DMS53 treated with DMSO at 0.1 percent for 48 hours (cell line): Measurements from ENCODE around the gene PREB.
"Not testable (repeated sequence)": the region's sequence is repeated elsewhere in the genome, so short reads cannot be mapped to it uniquely, and the experiment has no call there.

Experiments
- DNase-seq: peaks from one replicate; lab custom pipeline; 2025; ENCODE audit not compliant: unreplicated experiment; lab: John Stamatoyannopoulos, UW

Gene PREB

DNA sequence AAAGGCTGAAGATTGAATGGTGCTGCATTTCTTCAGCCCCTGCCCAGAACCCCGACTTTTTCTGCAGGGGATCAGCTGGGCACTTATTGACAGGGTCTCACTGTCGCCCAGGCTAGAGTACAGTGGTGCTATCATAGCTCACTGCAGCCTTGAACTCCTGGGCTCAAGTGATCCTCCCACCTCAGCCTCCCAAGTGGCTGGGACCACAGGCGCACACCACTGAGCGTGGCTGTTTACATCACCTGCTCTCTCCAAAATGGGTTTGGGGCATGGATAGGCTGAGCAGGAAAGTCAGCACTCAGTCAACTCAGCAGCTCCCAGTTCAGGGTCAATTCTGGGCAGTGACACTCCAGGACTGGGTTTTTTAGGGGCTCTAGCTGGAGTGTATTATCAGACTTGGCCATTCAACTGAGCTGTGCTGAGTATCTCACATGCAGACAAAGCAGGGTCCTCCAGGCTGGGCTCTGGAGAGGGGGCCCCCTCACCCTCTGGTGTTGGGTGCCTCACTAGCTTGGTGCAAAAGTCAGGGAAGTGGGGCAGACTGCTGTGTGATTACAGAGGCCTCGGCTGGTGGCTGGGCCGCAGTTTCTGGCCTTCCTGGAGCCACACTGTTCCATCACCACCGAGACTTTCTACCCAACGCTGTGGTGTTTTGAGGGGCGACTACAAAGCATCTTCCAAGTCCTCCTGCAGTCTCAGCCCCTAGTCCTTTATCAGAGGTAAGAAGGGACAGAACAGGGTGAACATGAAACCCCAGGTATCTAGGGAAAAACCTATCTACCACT, 6.4 kb downstream of the PREB start:
- DNase-seq = no peak

DNA sequence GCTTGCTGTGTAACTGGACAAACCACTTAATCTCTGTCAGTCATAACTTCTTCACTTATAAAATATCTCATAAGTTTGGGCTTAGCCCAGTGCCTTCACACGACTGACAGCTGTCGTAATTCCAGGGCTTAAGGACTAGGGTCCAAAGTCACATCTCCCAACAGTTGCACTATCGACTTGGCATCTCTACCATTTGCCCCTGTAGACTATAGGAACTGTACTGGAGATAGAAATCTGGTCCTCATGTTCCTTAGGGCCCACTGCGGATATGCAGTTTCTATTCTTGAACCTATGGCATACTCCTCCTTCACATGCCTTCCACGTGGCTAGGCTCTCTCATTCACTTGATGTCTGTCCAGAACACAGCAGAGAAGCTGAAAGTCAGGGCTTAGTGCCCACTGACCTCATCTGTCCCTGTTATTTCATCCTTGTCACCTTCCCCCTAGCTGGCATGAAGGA, 8.2 kb downstream of the PREB start:
- no peak for DNase-seq

- DNase-seq = no peak
These were observed 9.3 kb downstream of the PREB start for GRCh38 chr2:27125104-27125503.

GRCh38 chr2:27123302-27124150, 10.9 kb downstream of the PREB start, which contains the start of gene ABHD1:
ABHD1 (plus strand) TSS chr2:27123815; CDS start chr2:27123949, 134 bp downstream.
- DNase-seq = peak; percentile 35

DNA sequence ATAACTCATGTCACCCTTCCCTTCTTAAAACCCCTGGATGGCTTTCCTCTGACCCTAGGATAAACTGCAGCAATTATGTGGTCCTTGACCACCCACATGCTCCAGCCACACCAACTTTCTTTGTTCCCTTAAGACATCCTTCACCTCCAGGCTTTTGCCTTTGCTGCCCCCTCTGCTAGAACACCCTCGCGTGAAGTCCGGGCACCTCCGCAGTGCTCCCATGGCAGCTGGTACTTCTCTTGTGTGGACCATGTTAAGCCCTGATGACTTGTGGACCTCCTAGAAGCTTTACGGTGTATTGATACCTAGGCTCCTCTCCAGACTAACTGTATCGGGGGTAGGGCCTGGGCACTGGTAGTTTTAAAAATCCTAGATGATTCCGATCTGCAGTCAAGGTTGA, 11.6 kb downstream of the PREB start:
- DNase-seq = no peak

DNA sequence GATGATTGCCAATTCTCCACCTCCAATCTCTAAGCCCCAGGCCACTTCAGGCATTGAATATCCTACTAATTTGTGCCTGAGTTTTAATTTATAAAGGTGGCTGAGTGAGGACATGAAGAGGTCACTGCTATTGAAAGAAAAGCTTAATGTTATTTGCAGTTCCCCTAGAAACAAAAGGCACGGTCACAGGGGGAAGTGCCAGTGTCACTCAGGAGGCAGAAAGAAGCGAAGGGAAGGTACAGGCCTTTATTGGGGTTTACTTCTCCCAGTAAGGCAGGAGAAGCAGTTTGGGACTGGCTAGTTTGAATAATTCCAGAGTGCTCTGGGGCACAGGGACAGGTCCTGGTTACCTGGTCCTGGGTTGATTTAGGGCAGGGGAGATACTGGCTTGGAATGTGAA, 12.5 kb downstream of the PREB start:
- DNase-seq = no peak

- DNase-seq = not testable (repeated sequence)
These were observed 15.1 kb downstream of the PREB start for GRCh38 chr2:27119330-27119670.

DNA sequence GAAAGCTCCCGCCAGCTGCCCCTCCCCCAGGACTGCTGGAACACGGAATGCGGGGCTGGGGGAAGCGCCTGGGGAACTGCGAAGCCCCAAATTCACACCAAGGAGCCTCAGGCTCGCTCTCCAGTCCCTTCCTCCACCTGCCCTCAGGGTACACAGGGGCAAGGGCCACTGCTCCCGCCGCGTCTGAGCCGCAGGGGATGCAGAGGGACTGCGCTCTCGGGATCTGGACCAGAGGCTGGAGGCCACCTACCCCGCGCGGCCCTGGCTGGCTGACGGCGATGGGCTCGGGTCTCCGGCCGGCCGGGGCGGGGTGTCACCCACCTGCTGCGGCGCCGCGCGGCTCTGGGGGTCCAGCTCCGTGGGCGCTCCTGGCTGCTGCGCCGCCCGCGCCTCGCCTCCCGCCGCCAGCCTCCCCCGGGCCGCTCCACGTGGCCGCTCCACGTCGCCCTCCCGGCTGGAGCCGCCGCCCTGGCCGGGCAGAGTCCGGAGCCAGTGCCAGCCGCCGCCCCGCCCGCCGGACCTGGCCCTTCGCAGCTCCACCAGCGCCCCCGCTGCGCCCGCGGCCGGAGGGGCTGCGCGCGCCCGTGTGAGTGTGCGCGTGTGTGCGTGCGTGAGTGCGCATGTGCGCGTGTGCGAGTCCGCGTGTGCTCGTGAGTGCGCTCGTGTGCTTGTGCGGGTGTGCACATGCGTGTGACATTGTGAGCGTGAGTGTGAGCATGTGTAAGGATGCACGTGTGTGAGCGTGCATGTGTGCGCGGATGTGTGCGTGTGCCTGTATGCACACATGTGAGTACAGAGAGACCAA, 15.7 kb downstream of the PREB start, which contains the start of gene CGREF1:
Gene CGREF1, minus strand, starts transcription at position 604 of the 805 bp plus-strand sequence. CDS start 14,762 bp downstream, outside the sequence.
- DNase-seq = no peak

- DNase-seq = no peak
These were observed 16.4 kb downstream of the PREB start for GRCh38 chr2:27117995-27118524.

DNA sequence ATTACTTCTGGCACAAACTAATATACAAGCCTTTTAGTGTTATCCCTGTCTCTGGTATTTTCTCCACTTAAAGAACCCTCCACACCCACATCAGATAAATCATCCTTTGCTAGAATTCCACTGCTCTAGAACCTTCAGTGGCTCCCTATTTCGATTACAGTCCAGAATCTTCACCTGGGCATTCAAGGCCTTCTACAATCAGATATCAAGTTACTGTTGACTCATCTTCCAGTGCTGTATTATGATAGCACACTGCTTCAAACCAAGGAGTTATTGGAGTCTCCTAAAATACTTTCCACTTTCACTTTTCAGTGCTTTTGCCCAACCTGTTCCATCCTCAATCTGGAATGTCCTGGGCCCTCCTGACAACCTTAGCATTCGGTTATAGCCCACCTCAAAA, 18.9 kb downstream of the PREB start:
- no peak for DNase-seq

DNA sequence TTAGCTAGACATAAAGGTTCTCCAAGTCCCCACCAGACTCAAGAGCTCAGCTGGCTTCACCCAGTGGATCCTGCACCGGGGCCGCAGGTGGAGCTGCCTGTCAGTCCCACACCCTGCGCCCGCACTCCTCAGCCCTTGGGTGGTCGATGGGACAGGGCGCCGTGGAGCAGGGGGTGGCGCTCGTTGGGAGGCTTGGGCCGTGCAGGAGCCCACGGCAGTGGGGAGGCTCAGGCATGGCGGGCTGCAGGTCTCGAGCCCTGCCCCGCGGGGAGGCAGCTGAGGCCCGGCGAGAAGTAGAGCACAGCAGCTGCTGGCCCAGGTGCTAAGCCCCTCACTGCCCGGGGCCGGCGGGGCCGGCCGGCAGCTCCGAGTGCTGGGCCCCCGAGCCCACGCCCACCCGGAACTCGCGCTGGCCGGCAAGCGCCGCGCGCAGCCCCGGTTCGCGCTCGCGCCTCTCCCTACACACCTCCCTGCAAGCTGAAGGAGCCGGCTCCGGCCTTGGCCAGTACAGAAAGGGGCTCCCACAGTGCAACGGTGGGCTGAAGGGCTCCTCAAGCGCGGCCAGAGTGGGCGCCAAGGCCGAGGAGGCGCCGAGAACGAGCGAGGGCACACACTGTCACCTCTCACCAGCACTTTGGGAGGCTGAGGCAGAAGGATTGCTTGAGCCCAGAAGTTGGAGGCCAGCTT, 22.9 kb downstream of the PREB start:
- DNase-seq = not testable (repeated sequence)

DNA sequence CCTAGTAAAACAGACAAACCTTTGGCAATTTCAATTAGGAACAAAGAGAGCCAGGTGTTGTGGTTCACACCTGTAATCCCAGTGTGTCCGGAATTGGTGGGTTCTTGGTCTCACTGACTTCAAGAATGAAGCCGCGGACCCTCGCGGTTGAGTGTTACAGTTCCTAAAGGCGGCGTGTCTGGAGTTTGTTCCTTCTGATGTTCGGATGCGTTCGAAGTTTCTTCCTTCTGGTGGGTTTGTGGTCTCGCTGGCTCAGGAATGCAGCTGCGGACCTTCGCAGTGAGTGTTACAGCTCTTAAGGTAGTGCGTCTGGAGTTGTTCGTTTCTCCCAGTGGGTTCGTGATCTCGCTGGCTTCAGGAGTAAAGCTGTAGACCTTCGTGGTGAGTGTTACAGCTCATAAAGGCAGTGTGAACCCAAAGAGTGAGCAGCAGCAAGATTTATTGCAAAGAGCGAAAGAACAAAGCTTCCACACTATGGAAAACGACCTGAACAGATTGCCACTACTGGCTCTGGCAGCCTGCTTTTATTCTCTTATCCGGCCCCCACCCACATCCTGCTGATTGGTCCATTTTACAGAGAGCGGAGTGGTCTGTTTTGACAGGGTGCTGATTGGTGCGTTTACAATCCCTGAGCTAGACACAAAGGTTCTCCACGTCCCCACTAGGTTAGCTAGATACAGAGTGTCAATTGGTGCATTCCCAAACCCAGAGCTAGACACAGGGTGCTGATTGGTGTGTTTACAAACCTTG, 23.7 kb downstream of the PREB start:
- not testable (repeated sequence) for DNase-seq

DNA sequence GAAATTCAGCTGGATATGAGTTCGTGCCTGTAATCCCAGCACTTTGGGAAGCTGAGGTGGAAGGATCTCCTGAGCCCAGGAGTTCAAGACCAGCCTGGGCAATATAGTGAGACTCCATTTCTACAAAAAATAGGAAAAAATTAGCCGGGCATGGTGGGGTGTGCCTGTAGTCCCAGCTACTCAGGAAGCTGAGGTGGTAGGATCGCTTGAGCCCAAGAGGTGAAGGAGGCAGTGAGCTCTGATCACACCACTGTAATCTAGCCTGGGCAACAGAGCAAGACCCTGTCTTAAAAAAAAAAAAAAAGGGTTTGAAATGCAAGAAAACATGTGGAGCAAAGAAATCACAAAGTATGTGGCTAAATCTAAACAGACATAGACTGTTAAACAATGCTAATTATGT, 25.4 kb downstream of the PREB start:
- DNase-seq = no peak

GRCh38 chr2:27108221-27108620, 26.2 kb downstream of the PREB start:
- no peak for DNase-seq

DNA sequence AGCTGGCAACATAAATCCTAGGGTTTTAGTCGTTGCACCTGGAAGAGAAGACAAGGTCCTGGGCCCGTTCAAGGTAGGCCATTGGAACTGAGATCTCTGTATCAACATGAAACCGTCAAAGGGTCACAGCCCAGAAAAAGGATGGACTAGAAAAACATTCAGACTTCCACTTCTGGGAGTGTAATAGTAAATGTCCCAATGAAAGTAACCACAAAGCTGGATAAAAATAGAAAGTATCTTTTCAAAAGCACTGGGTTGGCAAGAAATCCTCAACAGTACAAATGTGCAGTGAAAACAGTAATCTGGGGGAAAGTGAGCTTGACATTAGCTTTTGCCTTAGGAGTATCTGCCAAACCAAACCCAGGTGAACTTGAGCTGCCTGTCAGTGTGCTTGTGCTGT, 28.5 kb downstream of the PREB start:
- DNase-seq = no peak

GRCh38 chr2:27102329-27102728, 32.1 kb downstream of the PREB start:
- DNase-seq = no peak

DNA sequence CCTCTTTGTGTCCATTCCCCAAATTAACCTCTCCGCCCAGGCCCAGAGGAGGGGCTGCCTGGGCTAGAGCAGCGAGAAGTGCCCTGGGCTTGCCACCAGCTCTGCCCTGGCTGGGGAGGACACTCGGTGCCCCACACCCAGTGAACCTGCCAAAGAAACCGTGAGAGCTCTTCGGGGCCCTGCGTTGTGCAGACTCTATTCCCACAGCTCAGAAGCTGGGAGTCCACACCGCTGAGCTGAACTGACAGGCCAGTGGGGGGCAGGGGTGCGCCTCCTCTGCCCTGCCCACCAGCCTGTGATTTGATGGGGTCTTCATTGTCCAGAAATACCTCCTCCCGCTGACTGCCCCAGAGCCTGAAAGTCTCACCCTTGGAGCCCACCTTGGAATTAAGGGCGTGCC, 34.4 kb downstream of the PREB start:
- DNase-seq = no peak

- DNase-seq = no peak
These were observed 35.0 kb downstream of the PREB start for GRCh38 chr2:27099334-27099955.

DNA sequence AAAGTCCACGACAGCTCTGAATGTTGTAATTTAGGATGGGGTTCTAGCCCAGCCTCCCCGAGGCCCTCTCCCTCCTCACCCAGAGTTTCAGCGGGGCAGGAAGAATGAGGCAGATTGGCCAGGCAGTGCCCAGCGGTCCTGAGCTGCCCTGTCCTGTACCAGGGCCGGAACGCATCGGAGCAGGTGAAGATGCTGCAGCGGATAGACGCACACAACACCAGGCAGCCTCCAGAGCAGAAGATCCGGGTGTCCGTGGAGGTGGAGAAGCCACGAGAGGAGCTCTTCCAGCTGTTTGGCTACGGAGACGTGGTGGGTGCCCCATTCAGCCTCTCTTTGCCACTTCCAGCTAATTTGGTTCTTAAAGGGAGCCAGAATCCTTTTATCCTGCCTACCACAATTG, 37.1 kb downstream of the PREB start:
- DNase-seq = no peak
